ENCODE data around the gene TNFRSF6B.

The TNFRSF6B gene

DNA sequence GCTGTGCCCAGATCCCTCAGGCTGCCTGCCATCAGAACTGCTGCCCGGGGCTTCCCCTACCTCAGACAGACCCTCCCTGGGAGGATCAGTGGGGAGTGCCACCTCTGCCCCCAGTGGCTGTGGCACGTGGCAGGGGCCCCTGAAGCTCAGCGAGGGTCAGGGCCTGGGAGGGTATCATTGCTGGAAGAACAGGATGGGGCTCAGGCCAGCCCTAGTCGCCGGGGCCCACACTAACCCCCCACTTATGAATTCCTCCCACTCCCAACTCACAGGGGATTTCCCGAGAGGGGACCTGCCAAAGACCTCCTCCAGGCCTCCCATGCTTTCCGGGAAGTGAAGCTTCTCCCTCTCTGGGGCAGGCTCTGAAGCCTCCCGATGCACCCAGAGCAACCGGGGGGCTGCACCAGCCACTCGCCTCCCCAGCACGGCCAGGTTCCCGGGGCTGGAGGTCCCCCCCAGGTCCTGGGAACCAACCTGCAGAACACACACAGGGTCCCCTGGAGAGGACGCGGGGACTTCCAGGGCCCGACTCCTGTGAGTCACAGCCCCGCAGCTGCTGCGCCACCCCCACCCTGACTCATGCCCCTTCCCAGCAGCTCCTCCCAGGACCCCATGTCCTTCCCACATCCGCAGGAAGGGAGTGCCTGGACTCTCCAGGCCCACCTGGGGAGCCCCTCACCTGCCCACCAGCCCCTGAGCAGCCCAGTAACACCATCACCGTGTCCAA, 2.5 kb downstream of the TNFRSF6B start:
- peak; percentile 16 for DNase-seq

DNA sequence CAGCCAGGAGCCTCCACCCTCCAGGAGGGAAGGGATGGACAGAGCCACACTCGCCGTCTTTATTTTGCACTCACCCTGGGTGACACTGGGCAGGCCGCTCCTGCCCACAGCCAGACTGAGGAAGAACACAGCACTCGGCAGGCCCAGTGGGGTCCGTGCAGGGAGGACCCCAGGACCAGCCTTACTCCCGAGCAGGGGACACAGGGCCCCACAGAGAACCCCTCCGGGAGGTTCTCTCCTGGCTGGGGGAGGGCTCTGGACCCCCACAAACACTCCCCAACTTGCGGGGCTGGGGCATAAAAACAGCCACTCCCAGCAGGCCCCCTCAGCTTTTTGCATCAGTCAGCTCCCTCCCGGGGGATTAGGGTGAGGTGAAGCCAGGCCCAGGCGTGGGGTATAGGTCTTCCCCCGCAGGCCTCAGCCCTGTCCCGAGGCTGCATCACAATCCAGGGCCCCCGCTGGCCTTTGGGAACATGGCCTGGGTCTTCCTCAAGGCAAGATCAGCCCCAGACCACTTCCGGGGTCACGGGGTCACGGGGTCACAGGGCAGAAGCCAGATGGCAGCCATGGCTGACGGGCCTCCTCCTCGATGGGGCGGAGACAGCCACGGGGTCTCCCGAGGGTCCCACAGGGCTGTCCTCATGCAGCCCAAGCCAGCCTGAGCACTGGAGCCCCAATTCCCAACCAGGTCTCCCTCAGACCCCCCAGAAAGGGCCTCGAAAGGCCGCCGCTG, 3.2 kb downstream of the TNFRSF6B start:
- peak; percentile 15 for DNase-seq

DNA sequence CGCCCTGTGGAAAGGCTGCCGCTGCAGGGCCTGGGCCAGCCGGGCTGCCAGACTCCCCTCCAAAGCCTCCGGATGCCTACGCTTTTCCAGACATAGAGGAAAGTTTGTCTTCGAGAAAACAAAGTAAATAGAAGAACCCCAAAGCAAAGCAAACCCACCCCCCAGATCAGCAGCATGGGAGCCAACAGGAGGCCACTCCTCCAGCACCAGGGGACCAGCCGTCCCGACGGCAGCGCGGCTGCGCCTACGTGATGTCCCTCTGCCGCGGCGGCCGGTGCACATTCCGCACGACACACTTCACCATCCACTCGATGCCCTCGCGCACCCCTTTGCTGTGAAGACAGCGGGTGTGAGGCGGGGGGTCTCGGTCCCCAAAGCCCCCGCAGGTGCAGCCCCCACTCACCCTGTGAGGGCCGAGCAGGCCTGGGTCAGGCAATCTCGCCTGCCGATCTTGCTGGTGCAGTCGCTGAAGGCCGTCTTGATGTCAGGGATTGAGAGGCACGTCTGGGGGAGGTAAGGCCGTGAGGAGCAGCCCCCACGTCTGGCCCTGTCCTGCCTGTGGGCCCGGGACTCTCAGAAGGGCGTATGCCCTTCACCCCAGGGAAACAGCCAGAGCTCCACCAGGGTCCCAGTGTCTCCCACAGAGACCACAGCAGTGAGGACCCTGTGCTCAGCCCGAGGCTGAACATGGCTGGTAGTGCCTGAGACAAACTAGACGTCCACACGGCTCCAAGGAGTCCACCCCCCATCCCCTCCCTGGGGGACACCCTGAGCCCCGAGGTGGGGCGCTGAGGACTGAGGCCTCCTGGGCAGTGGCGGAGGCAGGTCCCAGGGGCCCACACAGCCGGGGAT, 4.0 kb downstream of the TNFRSF6B start:
- peak; percentile 15 for DNase-seq

DNA sequence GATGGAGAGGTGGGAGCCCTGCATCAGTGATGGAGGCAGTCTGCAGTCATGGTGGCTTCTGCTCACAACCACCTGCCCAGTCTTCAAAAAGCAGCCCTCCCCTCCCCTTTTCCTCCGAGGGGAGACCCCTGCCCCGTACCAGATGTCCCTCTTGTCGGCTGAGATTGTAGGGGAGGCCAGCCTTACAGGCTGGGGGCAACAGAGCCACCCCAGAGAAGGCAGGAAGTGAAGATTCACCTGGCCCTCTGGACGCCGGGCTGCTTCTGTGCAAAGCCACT, 4.5 kb downstream of the TNFRSF6B start:
- peak; percentile 6 for DNase-seq

DNA sequence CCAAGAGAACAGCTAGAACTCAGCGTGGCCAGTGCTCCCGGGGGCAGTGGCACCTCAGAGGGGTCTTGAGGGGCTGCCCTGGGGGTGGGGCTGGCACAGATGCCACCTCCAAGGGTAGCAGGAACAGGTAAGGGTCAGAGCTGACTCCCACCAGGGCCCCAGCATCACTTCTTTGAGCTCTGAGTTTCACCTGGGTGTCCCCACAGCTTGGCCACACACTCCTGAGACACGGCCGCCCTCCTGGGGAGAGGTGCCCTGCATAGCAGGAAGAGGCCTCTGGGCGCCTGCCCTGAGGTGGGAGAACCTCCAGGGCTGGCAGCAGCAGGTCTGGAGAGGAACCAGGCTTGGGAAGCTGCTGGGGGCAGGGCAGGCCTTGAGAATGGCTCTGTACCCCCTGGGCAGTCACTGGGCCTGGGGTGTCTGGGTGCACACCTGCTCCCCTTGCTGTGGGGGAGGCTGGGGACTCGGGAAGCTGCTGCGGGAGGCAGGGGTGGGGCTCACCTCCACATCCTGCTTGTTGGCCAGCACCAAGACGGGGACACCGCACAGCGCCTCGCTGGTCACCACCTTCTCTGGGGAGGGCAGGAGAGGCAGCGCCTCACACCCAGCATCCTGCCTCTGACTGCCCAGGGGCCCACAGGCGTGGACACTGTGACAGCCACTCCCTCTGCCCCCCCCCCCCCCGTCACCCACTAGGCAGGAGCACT, 5.0 kb downstream of the TNFRSF6B start:
- DNase-seq = no peak

DNA sequence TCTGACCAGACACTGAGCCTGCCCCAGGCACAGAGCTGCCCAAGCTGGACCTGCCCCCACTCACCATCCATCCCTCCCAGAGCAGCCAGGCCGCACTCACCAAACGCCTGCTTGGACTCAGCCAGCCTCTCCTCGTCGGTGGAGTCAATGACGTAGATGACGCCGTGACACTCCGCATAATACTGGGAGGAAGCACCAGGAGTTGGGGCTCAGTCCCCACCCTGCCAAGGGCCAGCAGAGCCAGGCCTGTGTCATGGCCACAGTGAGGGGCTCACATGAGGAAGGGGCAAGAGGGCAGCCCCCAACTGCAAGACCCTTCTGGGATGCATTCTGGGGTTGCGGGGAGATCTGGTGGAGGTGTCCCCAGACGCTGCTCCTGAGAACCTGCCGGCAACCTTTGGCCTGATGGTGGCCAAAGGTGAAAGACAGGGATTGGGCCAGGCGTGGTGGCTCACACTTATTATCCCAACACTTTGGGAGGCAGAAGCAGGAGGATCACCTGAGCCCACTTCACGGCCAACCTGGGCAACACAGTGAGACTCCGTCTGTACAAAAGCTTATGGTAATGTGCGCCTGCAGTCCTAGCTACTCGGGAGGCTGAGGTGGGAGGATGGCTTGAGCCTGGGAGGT, 5.7 kb downstream of the TNFRSF6B start:
- no peak for DNase-seq

DNA sequence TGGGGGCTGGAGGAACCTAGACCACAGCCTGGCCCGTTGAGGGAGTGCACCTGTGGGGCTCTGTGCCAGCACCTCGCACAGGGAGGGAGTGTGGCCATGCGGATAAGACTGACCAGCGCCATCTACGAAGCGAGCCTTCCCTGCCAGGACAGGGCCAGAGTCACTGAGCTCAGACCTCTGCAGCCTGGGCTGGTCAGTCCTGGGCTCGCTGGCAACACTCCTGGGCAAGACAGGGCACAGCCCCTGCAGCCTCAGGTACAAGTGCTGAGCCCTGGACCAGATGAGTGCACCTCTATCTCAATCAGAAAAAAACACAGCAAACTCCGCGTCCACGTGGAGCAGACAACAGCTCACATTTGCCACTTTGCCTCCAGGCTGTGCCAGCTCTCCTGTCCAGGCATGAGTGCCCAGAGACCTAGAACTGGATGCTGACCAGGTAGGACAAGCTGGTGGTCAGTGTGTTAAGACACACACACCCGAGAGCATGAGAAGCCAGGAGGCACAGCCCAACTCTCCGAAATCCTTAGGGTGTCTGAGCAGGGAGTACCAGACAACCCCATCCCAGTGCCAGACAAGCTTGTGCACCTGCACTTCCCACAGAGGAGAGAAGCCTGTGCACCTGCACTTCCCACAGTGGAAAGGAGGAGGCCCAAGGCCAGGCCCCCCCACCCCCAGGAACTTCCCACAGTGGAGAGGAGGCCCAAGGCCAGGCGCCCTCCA, 6.5 kb downstream of the TNFRSF6B start:
- DNase-seq = no peak

DNA sequence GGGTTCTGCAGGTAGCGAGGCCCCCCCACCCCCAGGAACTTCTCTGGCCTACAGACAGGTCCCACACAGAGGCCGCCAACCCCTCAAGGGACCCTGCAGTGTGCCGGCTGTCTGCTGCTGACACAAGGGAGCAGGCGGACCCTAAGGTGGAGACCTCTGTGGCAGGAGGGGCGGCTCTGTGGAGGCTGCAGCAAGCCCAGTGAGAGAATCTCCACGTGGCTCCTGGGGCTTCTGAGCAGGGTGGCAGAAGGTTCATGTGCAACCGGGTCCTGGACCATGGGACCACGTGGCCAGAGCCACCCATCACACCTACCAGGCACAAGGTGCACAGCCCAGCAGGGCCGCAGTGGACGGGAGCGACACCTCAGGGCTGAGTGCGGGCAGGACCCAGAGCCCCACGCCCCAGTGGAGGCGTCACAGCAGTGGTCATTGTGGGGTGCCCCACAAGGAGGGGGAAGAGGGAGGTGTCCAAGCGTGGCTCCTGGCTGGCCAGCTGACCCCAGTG, 7.1 kb downstream of the TNFRSF6B start:
- DNase-seq = no peak

DNA sequence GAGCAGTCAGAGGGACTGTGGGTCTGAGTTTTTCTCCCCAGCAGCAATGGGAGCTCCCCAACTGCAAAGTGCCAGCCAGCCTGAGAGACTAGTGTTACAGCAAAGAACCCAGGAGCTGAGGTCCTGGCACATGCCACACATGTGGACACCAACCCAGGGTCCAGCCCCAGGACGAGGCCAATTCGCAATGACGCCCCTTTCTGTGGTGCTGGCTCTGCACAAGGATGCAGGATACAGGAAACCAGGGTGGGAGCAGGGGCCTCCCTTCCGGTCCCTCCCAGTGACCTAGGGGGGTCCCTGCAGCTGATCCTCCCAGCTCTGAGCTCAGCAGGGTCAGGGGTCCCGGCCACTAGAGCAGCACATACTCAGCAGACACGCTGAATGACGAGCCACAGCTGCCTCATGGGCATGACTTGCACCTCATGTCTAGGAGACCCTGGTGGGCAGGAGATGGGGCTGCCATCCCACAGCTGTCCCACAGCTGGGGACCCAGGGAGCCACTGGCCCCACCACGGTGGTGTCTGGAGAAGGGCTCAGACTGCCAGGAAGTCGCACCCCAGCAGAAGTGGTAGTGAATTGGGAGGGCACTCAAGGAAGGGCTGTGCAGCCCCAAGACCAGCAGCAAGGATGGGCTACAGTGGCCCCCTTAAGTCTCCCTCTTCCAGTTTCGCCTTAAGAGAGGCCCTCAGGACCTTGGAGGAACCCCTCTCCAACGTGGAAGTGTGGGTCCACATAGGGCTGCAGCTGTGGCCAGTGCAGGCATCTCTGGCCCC, 7.7 kb downstream of the TNFRSF6B start:
- no peak for DNase-seq

DNA sequence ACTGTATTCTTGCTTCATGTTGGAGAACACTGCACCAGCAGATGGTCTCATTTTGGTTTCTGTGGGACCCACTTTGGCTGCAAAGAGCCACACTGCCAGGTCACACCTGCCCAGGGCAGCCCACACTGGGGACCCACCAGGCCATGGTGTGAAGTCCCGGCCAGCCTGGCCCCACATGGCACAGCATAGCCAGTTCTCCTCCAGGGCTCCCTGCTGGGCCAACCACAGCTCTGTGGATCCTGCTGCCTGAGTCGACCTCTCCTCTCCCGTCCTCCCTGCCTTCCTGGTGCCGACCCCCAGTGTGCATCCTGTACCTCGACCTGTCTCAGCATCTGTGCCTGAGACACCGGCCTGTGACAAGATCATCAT, 8.3 kb downstream of the TNFRSF6B start:
- DNase-seq = no peak

DNA sequence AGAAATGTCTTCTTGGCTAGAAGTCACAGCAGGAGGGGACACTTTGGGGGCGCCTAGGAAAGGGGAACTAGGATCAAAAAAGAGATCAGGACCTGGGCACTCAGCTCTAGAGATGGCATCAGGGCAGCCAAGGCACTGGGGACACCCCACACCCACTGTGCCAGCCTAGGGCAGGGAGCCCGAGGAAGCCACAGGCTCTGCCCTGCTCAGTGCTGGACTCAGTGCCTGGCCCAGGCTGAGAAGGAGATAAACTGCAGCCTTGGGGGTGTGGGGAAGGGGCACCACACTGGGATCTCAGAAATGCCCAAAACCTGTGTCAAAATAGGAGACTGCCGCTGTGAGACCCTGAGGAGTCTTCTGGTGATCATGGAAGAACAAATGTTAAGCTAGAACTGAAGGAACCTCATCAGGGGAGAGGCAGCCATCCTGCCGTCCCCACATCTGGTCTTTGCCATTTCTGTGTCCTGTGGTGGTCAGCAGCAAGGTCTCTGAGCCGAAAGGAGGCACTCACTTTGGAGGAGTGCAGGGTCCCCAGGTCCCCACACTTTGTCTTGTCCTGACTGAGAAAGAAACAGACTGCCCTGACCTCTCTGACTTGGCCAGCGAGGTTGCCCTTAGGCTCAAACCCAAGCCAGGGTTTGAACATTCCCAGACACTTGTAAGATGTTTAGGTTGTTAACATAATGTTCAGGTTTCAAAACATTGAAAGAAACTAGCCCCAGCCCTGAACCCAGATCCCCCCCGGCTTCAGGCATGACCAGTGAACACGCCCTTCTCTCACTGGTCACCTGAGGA, 9.0 kb downstream of the TNFRSF6B start:
- DNase-seq = no peak

DNA sequence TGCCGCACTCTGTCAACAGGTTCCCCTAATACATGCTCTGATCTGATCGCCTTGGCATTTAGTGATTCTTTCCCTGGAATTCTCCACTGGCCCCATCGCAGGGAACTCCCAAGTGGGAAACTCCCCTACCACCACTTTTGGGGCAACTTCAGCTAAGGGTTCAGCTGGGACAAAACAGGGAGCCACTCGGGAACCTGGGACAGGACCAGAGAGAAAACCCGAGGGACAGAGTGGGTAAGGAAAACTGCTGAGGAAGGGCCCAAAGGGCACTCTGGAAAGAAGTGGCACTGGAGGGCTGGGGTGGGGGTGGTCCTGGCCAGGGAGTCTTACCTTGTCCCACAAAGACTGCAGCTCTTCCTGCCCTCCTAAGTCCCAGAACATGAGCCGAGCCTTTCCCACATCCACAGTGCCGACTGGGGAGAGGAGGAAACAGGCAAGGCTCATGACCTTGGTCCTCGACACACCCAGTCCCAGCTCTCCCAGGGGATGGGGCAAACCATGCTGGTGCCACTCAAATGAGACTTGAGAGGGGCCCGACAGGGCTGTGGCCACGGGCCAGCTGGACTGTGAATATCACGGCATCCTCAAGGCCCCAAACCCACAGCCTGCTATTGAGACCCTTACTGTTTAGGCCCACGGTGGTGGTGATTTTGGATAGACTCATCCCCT, 9.7 kb downstream of the TNFRSF6B start:
- DNase-seq = no peak

DNA sequence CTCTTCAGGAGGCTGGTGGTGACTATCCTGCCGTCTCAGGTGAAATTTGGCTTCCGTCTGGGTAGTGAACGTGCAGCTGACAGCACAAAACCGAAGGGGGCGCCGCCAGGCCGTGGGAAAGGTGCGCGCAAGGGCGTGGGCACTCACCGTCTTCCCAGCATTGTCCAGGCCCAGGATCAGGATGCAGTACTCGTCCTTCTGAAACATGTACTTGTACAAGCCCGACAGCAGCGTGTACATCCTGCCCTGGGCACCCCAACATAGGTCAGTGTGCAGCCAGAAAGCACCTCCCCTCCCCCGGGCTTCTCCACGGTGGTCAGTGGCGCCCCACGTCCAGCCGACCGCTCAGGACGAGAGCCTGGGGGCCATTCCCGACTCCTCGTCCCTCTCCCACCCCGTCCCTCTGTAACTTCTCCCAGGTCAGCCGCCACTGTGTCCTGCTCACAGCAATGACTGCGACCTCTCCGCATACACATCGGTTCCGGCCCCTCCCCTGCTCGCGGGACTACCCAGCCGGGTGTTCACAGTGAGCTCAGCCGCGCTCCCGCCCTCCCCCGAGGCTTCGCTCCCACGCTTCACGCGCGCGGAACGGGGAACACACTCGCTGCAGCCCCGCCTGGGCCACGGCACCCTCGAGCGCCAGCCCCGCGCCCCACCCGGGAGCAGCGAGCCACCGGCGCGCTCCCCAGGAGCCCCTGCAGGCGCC, 10.6 kb downstream of the TNFRSF6B start:
- DNase-seq = peak; percentile 49

DNA sequence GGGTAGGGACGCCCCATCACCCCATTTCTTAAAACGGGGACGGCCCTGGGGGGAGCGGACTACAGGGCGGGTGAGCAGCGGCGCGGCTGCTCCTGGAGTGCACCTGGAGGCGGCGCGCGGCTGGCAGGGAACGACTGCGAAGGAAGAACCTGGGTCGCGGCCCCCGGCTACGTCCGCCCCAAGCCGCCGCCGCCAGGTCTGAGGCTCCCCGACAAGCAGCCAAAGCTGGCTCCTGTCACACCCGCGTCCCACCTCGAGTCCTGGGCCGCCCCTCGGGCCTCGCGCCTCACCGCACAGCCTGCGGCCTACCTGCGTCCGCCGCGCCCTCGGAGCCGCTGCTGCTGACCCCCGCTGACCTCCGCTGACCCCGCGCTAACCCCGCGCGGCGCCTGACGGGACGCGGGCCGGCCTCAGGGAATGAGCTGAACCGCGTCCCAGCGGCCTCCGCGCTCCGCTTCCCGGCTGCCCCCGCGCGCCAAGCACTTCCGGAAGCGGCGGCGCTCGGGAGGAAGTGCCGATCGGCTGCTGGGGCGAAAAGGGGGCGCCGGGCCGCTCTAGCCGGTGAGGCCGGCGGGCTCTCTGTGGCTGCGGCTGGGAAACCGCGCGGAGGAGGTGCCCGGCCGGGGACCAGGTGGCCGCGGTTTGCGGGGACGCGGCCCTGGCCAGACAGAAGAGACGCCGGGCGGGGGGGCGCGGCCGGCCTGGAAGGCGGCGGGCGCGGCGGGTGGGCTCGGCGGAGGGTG, 11.3 kb downstream of the TNFRSF6B start, which contains the start of the genes ARFRP1 and ZGPAT:
ARFRP1 (minus strand) TSS at position 419 of the 743 bp plus-strand sequence. CDS start 885 bp downstream, outside the sequence.
ZGPAT (plus strand) TSS at position 482 of the 743 bp plus-strand sequence. CDS start 542 bp downstream, outside the sequence.
- DNase-seq = peak; percentile 87

DNA sequence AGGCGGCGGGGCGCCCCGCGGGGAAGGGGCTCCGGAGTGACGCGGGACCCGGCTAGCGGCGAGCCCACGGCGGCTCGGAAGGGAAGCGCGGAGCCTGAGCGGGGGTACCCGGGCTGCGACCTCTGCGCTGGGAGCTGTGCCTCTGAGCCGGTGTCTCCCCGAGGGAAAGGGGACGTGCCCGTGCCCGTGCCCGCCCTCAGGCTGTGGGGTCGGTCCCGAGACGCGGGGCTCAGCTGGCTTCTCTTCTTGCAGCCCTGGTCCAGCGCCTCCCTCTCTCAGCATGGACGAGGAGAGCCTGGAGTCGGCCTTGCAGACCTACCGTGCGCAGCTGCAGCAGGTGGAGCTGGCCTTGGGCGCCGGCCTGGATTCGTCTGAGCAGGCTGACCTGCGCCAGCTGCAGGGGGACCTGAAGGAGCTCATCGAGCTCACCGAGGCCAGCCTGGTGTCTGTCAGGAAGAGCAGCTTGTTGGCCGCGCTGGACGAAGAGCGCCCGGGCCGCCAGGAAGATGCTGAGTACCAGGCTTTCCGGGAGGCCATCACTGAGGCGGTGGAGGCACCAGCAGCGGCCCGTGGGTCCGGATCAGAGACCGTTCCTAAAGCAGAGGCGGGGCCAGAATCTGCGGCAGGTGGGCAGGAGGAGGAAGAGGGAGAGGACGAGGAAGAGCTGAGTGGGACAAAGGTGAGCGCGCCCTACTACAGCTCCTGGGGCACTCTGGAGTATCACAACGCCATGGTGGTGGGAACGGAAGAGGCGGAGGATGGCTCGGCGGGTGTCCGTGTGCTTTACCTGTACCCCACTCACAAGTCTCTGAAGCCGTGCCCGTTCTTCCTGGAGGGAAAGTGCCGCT, 12.1 kb downstream of the TNFRSF6B start:
- no peak for DNase-seq

DNA sequence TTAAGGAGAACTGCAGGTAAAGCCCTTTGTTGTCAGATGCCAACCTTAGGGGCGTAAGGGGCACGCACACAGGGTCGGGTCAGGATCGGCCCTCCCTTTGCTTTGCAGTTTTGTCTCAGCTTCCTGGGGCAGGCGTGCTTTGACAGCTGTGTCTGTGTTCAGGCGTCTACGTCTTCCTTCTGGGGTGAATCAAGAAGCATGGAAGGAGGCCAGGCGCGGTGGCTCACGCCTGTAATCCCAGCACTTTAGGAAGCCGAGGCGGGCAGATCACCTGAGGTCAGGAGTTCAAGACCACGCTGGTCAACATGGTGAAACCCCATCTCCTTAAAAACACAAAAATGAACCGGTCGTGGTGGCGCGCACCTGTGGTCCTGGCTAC, 12.7 kb downstream of the TNFRSF6B start:
- DNase-seq = no peak

DNA sequence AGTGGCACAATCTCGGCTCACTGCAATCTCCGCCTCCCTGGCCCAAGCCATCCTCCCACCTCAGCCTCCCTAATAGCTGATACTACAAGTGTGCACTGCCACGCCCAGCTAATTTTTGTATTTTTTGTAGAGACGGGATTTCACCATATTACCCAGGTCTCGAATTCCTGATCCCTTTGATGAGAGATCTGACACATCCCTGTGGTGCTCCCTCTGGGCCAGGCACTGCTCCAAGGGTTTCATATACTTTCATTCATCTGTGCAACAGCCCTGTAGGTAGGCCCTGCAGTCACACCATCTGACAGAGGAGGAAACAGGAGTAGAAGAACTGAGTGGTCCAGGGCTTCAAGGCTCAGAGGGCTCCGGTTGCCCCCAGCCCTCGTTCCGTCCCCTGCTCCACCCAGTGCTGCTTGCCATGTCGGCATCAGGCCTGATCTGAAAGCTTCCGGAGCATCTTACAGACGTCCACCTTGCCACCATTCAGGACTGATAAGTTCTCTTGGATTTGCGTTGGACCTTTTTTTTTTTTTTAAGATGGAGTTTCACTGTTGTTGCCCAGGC, 14.7 kb downstream of the TNFRSF6B start:
- DNase-seq = no peak
